ENCODE results near the gene CAMTA1.

Gene CAMTA1

GRCh38 chr1:7678491-7679158 is 893.4 kb downstream of the CAMTA1 start:
- Histone ChIP-seq H3K27ac (ENCODE audit: low read length) (no peak overlapping the region), H3K4me3 (ENCODE audit: low read length) (no peak overlapping the region), H3K36me3 (ENCODE audit: insufficient read depth, low read depth, low read length) (no peaks in the 10 kb centered on the region), H3K9ac (ENCODE audit: low read depth, low read length) (no peak overlapping the region), H3K27me3 (ENCODE audit: insufficient read depth, low read length) (peaks cover 34% of the 10 kb centered on the region), H3K4me1 (ENCODE audit: insufficient read depth, low read length) (no peaks in the 10 kb centered on the region; the same call in 1 of the 2 replicates), H3K9me3 (ENCODE audit: insufficient read depth, low read depth, low read length) (no peaks in the 10 kb centered on the region)

- no peaks in the 10 kb centered on the region for H3K36me3 ChIP-seq (ENCODE audit: insufficient read depth, low read depth, low read length)
- H3K27ac ChIP-seq (ENCODE audit: low read length): no peak overlapping the region
- peak overlapping the region; percentile 70; the same call in 1 of the 2 replicates for H3K4me3 ChIP-seq (ENCODE audit: low read length)
- no peaks in the 10 kb centered on the region for H3K9me3 ChIP-seq (ENCODE audit: insufficient read depth, low read depth, low read length)
- peaks cover 34% of the 10 kb centered on the region for H3K27me3 ChIP-seq (ENCODE audit: insufficient read depth, low read length)
- H3K4me1 ChIP-seq (ENCODE audit: insufficient read depth, low read length): no peaks in the 10 kb centered on the region; the same call in 1 of the 2 replicates
- peak overlapping the region; percentile 73; the same call in 1 of the 2 replicates for H3K9ac ChIP-seq (ENCODE audit: low read depth, low read length)
These were observed 894.1 kb downstream of the CAMTA1 start for GRCh38 chr1:7679159-7679872.

- Histone ChIP-seq H3K36me3 (ENCODE audit: insufficient read depth, low read depth, low read length) (no peaks in the 10 kb centered on the region), H3K9ac (ENCODE audit: low read depth, low read length) (peak overlapping the region; percentile 73; the same call in 1 of the 2 replicates), H3K9me3 (ENCODE audit: insufficient read depth, low read depth, low read length) (no peaks in the 10 kb centered on the region), H3K4me3 (ENCODE audit: low read length) (peak overlapping the region; percentile 70; the same call in 1 of the 2 replicates), H3K27ac (ENCODE audit: low read length) (no peak overlapping the region), H3K4me1 (ENCODE audit: insufficient read depth, low read length) (no peaks in the 10 kb centered on the region; the same call in 1 of the 2 replicates), H3K27me3 (ENCODE audit: insufficient read depth, low read length) (peaks cover 34% of the 10 kb centered on the region)
These were observed 894.6 kb downstream of the CAMTA1 start for GRCh38 chr1:7679873-7680206.

GRCh38 chr1:7680207-7680954 is 895.1 kb downstream of the CAMTA1 start:
- Histone ChIP-seq H3K27me3 (ENCODE audit: insufficient read depth, low read length) (peaks cover 34% of the 10 kb centered on the region), H3K36me3 (ENCODE audit: insufficient read depth, low read depth, low read length) (no peaks in the 10 kb centered on the region), H3K9me3 (ENCODE audit: insufficient read depth, low read depth, low read length) (no peaks in the 10 kb centered on the region), H3K4me1 (ENCODE audit: insufficient read depth, low read length) (no peaks in the 10 kb centered on the region; the same call in 1 of the 2 replicates), H3K27ac (ENCODE audit: low read length) (no peak overlapping the region), H3K9ac (ENCODE audit: low read depth, low read length) (peak overlapping the region; percentile 73), H3K4me3 (ENCODE audit: low read length) (peak overlapping the region; percentile 70)

- Histone ChIP-seq H3K36me3 (ENCODE audit: insufficient read depth, low read depth, low read length) (no peaks in the 10 kb centered on the region), H3K4me1 (ENCODE audit: insufficient read depth, low read length) (no peaks in the 10 kb centered on the region; the same call in 1 of the 2 replicates), H3K9me3 (ENCODE audit: insufficient read depth, low read depth, low read length) (no peaks in the 10 kb centered on the region), H3K4me3 (ENCODE audit: low read length) (peak overlapping the region; percentile 70; the same call in 1 of the 2 replicates), H3K27ac (ENCODE audit: low read length) (no peak overlapping the region), H3K27me3 (ENCODE audit: insufficient read depth, low read length) (peaks cover 34% of the 10 kb centered on the region), H3K9ac (ENCODE audit: low read depth, low read length) (peak overlapping the region; percentile 73; the same call in 1 of the 2 replicates)
These were observed 895.7 kb downstream of the CAMTA1 start for GRCh38 chr1:7680955-7681268.

DNA sequence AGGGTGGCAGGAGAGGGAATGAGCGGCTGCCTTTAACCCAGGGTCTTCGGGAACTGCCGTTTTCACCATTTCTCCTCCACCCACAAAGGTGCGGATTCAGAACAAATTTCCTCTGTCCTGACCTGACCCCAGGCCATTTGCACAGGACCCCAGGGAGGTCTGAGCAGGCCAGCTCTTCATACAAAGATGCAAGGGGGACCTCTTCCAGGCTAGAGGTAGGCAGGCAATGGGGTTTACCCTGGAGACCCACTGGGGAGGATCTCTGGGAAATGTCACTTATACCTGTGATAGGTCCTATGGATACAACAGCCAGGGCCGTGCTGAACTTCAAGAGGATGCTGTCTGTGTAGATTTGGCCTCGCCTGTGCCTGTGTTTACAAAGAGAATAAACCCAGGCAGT is 896.1 kb downstream of the CAMTA1 start:
- Histone ChIP-seq H3K4me3 (ENCODE audit: low read length) (no peak overlapping the region), H3K36me3 (ENCODE audit: insufficient read depth, low read depth, low read length) (no peaks in the 10 kb centered on the region), H3K4me1 (ENCODE audit: insufficient read depth, low read length) (no peaks in the 10 kb centered on the region; the same call in 1 of the 2 replicates), H3K9me3 (ENCODE audit: insufficient read depth, low read depth, low read length) (no peaks in the 10 kb centered on the region), H3K9ac (ENCODE audit: low read depth, low read length) (peak overlapping the region; percentile 73; the same call in 1 of the 2 replicates), H3K27me3 (ENCODE audit: insufficient read depth, low read length) (peaks cover 34% of the 10 kb centered on the region), H3K27ac (ENCODE audit: low read length) (no peak overlapping the region)

- Histone ChIP-seq H3K27me3 (ENCODE audit: insufficient read depth, low read length) (peaks cover 30% of the 10 kb centered on the region), H3K4me1 (ENCODE audit: insufficient read depth, low read length) (no peaks in the 10 kb centered on the region; the same call in 1 of the 2 replicates), H3K9ac (ENCODE audit: low read depth, low read length) (no peak overlapping the region), H3K36me3 (ENCODE audit: insufficient read depth, low read depth, low read length) (no peaks in the 10 kb centered on the region), H3K27ac (ENCODE audit: low read length) (no peak overlapping the region), H3K9me3 (ENCODE audit: insufficient read depth, low read depth, low read length) (no peaks in the 10 kb centered on the region), H3K4me3 (ENCODE audit: low read length) (no peak overlapping the region)
These were observed 898.3 kb downstream of the CAMTA1 start for GRCh38 chr1:7683521-7683920.

DNA sequence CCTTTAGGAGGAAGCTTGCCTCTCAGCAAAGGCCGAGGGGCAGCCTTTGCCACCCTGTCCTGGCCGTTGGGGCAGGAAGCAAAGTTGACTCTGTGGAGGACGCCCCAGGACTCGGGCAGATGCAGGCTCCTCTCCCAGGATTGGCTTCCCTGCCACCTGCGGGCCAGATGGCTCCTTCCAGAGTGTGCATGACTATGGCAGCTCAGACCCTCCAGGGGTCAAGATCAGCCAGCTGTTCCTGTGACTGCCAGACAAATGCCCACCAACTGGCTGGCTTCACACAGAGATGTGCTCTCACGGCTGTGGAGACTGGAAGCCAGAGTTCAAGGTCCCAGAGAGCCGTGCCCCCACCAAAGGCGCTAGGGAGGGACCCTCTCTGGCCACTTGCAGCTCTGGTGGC is 898.9 kb downstream of the CAMTA1 start:
- H3K9ac ChIP-seq (ENCODE audit: low read depth, low read length): no peak overlapping the region
- no peaks in the 10 kb centered on the region for H3K36me3 ChIP-seq (ENCODE audit: insufficient read depth, low read depth, low read length)
- no peak overlapping the region for H3K4me3 ChIP-seq (ENCODE audit: low read length)
- no peaks in the 10 kb centered on the region for H3K9me3 ChIP-seq (ENCODE audit: insufficient read depth, low read depth, low read length)
- H3K27ac ChIP-seq (ENCODE audit: low read length): no peak overlapping the region
- H3K4me1 ChIP-seq (ENCODE audit: insufficient read depth, low read length): no peaks in the 10 kb centered on the region; the same call in 1 of the 2 replicates
- H3K27me3 ChIP-seq (ENCODE audit: insufficient read depth, low read length): peaks cover 24% of the 10 kb centered on the region

- Histone ChIP-seq H3K4me1 (ENCODE audit: insufficient read depth, low read length) (no peaks in the 10 kb centered on the region), H3K36me3 (ENCODE audit: insufficient read depth, low read depth, low read length) (no peaks in the 10 kb centered on the region), H3K4me3 (ENCODE audit: low read length) (no peak overlapping the region)
These were observed 899.8 kb downstream of the CAMTA1 start for GRCh38 chr1:7684861-7685635.

DNA sequence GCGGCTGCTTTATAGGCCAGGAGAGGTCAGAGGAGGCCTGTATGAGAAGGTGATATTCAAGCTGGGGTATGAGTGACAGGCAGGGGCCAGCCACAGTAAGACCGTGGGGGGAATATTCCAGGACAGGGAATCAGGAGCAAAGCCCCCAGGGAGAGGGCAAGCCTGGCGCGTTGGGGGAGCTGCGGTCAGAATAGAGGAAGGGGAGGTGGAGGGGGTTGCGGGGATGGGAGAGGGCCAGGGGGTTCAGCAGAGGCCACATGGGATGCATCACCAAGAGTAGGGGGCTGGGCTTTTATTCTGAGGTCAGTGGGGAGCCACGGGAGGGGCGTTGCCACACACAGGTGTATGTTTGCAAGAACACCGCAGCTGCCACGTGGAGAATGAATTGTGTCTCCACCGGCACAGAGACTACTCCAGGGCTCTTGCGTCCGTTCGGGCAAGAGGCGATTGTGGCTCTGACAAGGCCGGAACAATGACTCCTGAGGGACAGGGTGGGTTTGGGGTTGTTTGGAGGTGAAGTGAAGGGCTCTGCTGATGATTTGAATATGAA is 901.1 kb downstream of the CAMTA1 start:
- H3K4me3 ChIP-seq (ENCODE audit: low read length): no peak overlapping the region
- H3K9ac ChIP-seq (ENCODE audit: low read depth, low read length): no peak overlapping the region
- no peaks in the 10 kb centered on the region for H3K9me3 ChIP-seq (ENCODE audit: insufficient read depth, low read depth, low read length)
- no peaks in the 10 kb centered on the region for H3K4me1 ChIP-seq (ENCODE audit: insufficient read depth, low read length)
- H3K27me3 ChIP-seq (ENCODE audit: insufficient read depth, low read length): peaks cover 2% of the 10 kb centered on the region
- no peak overlapping the region for H3K27ac ChIP-seq (ENCODE audit: low read length)
- H3K36me3 ChIP-seq (ENCODE audit: insufficient read depth, low read depth, low read length): no peaks in the 10 kb centered on the region

More at GRCh38 chr1:7684861-7685635, 899.8 kb downstream of the CAMTA1 start:
- Histone ChIP-seq H3K9me3 (ENCODE audit: insufficient read depth, low read depth, low read length) (no peaks in the 10 kb centered on the region), H3K27ac (ENCODE audit: low read length) (no peak overlapping the region), H3K9ac (ENCODE audit: low read depth, low read length) (no peak overlapping the region), H3K27me3 (ENCODE audit: insufficient read depth, low read length) (peaks cover 14% of the 10 kb centered on the region)

DNA sequence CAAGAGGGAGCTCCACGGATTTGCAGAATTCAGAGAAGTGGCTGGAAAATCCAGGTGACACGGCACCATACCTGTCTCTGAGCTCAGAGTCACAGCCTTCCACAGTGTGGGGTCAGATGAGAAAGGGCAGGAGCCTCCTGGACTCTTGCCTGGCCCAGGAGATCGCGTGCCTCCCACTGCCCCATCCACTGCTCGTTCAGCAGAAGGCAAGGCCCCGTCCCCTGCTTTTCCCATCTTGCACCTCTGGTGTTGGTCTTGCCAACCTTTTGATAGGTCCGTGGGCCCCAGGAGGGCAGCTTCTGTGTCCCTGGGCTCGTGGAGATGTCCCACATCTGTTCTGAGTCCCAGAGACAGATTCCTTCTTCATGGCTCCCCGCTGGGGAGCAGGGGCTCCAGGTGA is 902.2 kb downstream of the CAMTA1 start:
- no peak overlapping the region for H3K9ac ChIP-seq (ENCODE audit: low read depth, low read length)
- no peak overlapping the region for H3K4me3 ChIP-seq (ENCODE audit: low read length)
- H3K36me3 ChIP-seq (ENCODE audit: insufficient read depth, low read depth, low read length): no peaks in the 10 kb centered on the region
- H3K4me1 ChIP-seq (ENCODE audit: insufficient read depth, low read length): no peaks in the 10 kb centered on the region
- no peaks in the 10 kb centered on the region for H3K27me3 ChIP-seq (ENCODE audit: insufficient read depth, low read length)
- H3K9me3 ChIP-seq (ENCODE audit: insufficient read depth, low read depth, low read length): peaks cover 4% of the 10 kb centered on the region
- H3K27ac ChIP-seq (ENCODE audit: low read length): no peak overlapping the region
